Testis (tissue), 2 donors: ENCODE data around the gene PRDM2.

Experiments
- POLR2A ChIP-seq: fragments of 450-650 bp; IDR thresholded peaks from one replicate; pipeline ENCODE4 v1.6.1; 2017; ENCODE audit warnings: antibody characterized with exemption, mild to moderate bottlenecking, moderate library complexity
- TF ChIP-seq, protein P1 (sequence below), 3 experiments: fragments of 450-650 bp in 2 of 3; fragments of 200-600 bp in 1 of 3; sonication (generic) in 1 of 3; IDR thresholded peaks; one replicate each; pipeline ENCODE4 v1.5.1; 2016 to 2019; ENCODE audit warnings: antibody characterized with exemption in 3 of 3, mild to moderate bottlenecking in 2 of 3, moderate library complexity in 1 of 3

DNA sequence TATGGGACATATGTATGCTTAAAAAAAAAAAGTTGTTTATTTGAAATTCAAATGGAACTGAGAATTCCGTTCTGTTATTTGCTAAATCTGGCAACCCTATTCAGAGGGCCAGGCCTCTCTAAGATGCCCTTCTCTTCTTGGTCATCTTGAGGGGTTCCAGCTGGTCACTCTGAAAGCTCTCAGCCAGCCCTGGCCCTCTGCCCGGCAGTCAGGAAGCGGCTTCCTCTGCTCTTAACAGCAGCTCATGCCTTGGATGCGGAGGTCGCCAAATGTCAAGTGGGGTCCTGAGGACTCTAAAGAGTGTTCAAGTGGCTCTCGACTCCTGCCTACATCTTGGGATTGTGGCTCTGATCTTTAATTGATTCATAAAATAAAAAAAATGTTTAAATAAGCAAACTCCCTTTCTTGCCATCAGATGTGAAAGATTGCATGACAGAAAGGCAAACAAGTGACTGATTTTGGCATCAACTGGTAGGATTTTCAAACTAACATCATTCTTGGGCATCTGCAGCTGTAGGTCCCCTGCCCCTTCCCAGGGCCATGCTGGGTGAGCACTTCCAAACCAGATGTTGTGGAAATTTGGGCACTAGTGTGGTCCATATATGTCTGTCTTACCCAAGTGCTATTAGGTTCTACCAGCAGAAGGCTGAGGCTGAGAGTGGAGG lies 130.8 kb downstream of the PRDM2 start:
- TF ChIP-seq, protein P1, sequence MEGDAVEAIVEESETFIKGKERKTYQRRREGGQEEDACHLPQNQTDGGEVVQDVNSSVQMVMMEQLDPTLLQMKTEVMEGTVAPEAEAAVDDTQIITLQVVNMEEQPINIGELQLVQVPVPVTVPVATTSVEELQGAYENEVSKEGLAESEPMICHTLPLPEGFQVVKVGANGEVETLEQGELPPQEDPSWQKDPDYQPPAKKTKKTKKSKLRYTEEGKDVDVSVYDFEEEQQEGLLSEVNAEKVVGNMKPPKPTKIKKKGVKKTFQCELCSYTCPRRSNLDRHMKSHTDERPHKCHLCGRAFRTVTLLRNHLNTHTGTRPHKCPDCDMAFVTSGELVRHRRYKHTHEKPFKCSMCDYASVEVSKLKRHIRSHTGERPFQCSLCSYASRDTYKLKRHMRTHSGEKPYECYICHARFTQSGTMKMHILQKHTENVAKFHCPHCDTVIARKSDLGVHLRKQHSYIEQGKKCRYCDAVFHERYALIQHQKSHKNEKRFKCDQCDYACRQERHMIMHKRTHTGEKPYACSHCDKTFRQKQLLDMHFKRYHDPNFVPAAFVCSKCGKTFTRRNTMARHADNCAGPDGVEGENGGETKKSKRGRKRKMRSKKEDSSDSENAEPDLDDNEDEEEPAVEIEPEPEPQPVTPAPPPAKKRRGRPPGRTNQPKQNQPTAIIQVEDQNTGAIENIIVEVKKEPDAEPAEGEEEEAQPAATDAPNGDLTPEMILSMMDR (IDR thresholded peaks at IDR 0.05) = no peak
- no peak for TF ChIP-seq POLR2A
